GM03348 (cell line): ENCODE measurements around the gene CNDP2.
"Not testable (repeated sequence)": the region's sequence is repeated elsewhere in the genome, so short reads cannot be mapped to it uniquely, and the experiment has no call there.

ENCODE experiments used
- DNase-seq: peaks from one replicate; pipeline ENCODE4 v3.0.0; 2012; ENCODE audit warnings: low spot score

The CNDP2 gene

DNA sequence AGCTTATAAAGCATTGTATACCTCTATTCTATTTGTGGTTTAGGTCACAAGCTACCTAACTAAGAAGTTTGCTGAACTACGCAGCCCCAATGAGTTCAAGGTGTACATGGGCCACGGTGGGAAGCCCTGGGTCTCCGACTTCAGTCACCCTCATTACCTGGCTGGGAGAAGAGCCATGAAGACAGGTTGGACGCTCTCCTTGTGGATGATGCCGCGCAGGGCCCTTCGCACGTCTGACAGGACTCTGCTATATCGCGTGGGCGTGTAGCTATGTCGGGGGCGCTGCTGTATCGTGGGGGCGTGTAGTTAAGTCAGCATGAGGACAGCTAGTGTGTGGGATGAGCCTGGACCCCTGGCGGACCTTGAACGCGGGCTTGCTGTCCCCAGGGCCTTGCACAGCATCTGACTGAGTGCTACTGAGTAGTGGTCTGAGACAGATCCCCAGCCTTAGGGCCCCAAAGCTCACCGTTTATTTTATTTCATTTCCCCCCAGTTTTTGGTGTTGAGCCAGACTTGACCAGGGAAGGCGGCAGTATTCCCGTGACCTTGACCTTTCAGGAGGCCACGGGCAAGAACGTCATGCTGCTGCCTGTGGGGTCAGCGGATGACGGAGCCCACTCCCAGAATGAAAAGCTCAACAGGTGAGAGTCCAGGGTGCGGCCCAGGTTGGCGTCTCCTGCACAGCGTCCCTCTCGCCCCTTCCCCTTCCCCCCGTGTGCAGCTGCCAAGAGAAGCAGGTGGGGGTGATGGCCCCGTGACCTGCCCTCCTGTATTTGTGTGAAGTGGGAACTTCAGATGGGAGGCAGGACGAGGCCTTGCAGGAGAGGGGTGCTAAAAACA, 22.5 kb downstream of the CNDP2 start:
- DNase-seq = no peak

DNA sequence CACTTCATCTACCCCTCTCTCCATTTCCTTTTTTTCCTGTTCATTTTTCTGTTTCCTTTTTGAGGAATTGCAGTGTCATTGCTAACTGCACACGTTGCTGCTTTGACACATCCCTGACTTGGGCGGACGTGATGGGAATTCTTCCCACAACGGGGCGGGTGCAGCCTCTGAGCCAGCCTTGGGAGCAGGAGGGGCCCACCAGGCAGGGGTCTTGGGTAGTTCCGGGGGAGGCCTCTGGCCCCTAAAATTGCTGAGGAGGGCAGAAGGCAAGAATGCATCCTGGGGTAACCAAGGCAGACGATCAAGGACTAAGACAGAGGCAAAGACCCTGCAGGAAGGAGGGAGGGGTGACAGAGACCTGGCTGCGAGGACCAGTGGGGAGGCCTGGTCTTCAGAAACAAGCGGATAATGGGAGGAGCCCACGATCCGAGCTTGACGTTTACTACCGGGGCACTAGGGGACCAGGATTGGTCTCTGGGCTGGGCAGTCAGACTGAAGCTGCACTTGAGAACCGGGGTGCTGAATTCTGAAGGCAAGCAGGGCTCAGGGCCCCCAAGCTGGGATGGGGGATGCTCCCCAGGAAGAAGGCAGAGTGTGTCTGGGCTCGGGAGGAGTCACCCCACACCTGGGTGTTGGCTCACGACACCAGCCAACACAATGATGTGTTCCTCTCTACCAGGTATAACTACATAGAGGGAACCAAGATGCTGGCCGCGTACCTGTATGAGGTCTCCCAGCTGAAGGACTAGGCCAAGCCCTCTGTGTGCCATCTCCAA, 23.3 kb downstream of the CNDP2 start:
- DNase-seq = no peak

DNA sequence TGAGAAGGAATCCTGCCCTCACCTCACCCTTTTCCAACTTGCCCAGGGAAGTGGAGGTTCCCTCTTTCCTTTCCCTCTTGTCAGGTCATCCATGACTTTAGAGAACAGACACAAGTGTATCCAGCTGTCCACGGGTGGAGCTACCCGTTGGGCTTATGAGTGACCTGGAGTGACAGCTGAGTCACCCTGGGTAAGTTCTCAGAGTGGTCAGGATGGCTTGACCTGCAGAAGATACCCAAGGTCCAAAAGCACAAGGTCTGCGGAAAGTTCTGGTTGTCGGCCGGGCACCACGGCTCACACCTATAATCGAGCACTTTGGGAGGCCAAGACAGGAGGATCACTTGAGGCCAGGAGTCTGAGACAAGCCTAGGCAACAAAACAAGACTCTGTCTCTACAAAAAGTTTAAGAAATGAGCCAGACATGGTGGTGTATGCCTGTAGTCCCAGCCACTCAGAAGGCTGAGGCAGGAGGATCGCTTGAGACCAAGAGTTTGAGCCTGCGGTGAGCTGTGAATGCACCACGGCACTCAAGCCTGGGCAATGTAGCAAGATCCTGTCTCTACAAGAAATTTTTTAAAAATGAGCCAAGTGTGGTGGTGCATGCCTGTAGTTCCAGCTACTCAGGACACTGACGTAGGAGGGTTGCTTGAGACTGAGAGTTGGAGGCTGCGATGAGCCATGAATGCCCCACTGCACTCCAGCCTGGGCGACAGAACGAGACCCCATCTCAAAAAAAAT, 24.1 kb downstream of the CNDP2 start:
- DNase-seq = no peak

DNA sequence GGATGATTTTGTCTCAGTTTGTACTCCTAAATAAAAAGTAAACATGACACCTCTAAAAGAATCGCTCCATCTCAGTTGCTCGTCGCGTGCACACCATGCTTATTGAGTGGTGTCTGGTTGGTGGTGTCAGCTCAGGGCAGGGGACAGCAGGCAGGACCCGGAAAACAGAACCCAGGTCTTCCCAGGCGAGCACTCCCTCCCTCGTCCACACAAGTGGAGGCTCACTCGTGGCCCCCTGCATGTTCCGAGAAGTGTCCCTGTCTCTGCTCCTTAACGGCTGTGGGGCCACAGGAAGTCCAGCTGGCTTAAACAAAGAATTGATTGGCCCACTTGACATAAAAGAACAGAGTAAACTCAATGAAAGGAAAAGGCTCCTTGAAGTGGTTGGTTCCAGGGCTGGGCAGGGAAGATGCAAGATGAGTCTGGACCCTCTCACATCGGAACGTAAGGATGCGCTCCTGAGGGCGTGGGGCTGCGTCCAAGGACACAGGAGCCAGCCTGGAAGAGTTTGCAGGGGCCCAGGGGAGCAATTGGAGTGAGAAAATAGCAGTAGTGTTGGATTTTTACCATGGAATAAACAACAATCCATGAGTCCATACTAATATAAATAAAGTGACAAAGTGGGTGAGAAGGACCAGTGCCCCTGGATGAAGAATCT, 25.0 kb downstream of the CNDP2 start:
- DNase-seq = no peak

DNA sequence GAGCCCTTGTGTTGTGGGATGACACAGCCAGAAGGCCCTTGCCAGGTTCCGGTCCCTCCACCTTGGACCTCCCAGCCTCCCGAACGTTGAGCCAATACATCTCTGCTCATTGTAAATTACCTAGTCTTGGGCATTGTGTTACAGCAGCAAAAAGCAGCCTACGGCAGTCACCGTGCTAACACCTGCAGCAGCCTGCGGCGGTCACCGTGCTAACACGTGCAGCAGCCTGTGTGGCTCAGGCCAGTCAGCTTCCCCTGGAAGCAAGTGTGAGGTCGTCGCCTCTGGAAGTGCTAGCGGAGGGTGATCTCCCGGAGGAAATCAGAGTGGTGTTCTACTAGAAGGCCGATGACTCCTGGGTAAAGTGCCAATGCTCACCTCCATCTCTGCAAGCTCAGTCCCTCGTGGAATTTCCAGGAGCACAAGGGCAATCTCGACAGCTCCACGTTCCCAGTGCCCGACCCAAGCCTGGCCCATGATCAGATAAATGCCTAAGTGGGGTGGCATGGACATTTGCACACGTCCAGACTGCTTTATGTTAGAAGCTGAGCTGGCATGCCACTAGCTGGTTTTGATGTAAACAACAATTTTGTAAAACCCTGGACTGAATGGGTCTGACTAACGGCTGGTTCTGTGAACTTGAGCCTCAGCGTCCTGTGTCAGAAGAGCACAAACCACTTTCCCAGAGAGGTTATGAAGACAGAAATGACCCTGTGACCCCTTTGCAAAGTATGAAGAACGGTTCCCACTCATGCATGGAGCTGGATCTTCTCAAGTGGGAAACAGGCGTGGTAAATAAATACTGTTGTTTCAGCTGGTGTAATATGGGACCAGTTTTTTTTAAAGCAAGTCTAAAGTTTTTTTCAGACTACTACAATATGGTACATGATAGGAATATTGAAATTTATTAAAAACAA, 26.7 kb downstream of the CNDP2 start:
- DNase-seq = no peak

DNA sequence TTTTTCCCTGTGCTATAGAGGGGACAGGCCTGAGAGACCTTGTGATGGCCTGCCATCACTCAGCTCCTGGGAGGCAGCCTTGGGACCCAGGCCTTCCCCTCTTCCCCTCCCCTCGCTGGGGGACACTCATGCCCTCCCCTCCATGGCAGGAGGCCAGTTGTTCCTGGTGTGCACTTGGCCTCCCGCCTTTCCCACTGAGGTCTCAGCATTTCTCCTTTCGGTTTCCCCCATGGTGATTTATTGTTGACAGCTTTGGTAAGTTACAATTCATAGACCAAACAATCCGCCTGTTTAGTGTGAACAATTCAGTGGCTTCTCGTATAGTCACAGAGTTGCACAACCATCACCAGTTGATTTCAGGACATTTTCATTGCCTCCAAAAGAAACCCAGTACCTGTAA, 27.9 kb downstream of the CNDP2 start:
- DNase-seq = no peak

DNA sequence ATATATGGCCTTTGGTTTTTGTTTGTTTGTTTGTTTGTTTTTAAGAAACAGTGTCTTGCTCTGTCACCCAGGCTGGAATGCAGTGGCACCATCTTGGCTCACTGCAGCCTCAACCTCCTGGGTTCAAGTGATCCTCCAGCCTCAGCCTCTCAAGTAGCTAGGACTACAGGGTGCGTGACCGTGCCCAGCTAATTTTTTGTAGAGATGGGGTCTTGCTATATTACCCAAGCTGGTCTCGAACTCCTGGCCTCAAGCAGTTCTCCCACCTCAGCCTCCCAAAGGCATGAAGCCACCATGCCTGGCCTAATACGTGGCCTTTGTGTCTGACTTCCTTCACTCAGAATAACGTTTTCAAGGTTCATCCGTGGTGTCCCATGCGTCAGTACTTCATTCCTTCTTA, 28.8 kb downstream of the CNDP2 start:
- not testable (repeated sequence) for DNase-seq

DNA sequence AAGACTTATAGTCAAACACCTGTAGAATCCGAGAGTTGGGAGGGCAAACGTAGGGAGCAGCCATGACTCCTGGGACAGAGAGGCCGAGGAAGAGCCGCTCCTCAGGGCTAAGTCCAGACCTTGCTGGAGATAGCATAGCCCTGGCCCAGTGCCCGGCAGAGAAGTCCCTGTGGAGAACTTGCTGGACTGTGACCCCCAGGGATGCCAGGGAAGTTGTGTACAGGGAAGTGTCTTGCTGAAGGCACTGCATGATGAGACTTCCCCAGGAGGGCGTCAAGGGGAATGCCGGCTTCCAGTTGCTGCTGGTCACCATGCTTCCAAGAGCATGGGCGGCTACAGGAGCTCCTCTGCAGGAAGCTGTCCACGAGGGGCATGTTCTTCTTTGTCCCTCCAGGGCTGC, 29.6 kb downstream of the CNDP2 start:
- DNase-seq = no peak

DNA sequence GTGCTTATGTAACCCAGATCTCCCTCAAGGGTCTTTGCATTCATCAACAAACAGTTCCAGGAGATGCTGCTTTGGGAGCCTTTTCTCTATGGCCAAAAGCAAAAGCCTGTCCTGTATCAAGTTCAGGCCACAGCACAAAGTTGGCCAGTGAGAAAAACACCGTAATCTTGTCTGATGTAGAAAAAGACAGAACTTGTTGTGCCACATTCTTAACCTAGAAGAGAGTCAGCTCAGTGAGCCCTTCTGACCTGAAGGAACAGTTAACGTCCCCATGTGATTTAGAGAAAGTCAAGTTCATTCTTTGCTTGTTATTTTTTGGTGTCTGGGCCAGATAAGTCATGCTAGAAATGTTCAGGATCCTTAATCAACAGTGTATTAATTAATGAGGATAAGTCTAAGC, 30.3 kb downstream of the CNDP2 start:
- DNase-seq = no peak

DNA sequence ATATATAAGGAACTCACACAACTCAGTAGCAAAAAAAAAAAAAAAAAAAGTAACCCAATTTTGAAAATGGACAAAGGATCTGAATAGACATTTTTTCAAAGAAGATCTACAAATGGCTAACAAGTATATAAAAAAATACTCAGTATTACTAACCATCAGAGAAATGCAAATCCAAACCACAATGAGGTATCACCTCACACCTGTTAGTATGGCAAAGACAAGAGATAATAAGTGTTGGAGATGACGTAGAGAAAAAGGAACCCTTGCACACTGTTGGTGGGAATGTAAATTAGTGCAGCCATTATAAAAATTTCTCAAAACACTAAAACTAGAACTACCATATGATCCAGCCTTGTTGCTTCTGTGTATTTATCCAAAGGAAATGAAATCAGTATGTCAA, 32.3 kb downstream of the CNDP2 start:
- no peak for DNase-seq

DNA sequence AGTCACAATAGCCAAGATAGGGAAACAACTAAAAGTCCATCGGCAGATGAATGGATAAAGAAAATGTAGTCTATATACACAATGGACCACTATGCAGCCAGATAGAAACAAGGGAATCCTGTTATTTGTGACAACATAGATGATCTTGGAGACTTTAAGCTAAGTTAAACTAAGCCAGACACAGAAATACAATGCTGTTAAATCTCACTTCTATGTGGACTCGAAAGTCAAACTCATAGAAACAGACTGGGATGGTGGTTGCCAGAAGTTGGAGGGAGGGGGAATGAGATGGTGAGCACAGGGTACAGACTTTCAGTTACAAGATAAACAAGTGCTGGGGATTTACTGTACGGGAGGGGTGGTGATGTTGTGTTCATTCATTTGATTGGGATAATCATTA, 32.8 kb downstream of the CNDP2 start:
- no peak for DNase-seq

DNA sequence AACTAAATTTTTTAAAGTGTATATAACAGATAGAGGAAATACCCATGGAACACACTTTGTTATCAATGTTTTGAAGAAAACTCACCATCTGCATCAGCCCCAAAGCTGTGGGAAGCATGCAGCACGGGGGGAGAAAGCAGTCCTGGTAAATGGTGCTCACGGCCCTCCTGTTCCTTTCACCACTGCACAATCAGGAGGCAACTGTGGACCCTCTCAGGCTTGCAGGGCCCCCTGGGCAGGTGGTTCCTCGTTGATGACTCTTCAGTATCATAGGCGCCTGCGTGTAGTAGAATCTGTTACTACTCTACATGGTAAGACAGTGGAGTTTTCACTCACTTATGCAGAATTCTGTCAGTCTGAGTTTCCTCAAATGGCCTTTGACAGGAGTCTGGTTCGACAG, 33.2 kb downstream of the CNDP2 start:
- DNase-seq = no peak

DNA sequence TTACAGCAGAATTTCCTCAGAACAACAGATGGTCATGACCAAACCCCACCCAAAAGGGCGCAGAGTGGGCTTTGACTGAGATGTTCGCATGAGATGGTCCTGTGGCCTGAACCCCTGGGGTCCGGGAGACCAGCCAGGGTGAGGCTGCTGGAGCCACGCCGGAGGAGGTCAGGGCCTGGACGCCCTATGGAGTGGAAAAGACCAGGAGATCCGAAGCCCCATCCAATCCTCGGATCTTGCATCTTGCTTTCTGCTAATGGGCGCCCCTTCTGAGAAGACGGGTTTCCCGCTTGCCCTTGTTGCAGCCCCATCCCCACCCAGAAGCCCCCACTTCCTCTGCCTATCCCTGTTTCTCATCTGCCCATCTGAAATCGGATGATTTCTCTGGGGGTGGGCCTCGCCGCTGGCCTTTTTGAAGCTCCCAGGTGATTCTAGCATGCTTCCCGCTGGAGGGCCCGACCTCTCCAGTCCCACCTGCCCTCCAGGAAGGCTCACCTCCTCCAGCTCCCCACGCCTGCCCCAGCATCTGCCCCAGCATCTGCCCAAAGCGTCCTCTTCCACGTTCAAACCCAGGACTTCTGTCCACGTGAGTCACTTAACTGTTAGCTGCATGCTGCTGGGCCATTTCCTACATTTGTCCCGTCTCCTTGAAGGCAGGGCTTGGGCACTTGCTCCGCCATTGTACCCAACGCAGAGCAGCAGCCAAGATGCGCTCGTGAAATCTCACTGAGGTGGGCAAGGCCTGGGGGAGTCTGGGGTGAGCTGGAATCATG, 33.8 kb downstream of the CNDP2 start:
- no peak for DNase-seq

DNA sequence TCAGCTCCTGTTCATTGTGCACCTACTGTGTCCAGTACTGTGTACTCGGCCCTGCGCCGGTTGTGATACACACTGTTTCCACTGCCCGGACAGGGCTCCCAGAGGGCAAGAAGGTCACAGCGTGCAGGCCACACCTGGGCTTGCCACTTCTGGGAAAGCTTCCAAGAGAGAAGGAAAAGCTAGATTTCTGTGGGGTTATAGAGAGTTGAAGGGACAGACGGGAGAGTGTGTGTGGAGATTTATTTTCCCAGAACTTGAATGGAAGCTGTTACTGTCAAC, 34.4 kb downstream of the CNDP2 start:
- no peak for DNase-seq

DNA sequence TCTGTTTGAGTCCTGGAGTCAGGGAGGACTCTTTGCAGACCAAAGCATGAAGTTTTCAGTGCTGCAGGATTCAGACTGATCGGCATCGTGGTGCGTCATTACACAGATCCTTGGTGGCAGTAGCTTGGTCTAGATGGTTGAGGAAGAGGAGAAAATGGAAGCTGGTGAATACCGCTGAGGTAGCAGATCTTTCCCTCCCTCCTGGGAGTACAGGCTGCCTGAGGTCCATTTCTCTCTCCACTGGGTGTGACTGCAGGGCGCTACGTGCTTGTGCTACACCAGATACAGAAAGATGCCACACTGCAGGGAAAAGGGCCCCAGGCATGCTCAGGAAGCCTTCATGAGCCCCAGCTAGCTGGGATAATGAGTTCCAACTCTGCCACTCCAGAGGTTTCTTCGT, 34.9 kb downstream of the CNDP2 start:
- no peak for DNase-seq

DNA sequence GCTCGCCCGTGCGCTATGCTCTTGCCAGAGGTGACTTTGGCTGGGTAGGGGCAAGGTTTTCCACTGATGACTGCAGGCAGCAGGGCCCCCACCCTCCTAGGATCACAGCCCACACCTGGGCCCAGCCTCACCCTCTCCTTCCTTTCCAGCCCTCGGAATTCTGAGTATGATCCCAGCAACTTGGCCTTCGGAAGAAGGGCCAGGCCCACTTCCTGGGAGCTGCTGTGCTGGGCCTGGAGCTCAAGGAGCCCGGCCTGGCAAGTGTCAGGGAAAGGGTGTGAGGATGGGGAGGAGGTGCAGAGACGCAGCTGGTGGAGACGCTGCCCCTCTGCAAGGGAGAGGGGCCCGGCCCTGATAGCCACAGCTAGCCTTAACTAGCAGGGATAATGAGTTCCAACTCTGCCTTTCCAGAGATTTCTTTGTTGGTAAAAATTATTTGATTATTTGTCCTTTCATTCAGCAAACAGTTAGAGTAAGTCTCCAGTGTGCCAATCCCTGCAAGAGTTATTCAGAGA, 36.4 kb downstream of the CNDP2 start:
- no peak for DNase-seq

DNA sequence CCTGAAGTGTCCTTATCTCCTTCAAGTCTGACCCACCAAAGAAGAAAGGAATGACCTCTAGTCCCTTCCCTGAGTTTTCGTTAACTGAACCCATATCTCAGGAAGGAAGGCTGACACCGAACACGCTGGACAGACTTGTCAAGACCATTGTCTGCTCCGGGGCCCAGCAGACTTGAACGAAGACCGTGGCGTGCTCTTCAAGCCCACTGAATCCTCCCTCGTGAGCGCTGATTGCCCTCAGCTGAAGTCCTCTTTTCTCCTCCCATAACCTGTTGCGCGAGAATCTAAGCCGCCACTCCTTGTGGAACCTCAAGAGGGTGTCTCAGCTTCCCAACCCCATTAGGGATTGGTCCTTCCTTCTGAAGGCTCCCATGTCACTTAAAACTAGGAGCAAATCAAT, 37.5 kb downstream of the CNDP2 start:
- no peak for DNase-seq

DNA sequence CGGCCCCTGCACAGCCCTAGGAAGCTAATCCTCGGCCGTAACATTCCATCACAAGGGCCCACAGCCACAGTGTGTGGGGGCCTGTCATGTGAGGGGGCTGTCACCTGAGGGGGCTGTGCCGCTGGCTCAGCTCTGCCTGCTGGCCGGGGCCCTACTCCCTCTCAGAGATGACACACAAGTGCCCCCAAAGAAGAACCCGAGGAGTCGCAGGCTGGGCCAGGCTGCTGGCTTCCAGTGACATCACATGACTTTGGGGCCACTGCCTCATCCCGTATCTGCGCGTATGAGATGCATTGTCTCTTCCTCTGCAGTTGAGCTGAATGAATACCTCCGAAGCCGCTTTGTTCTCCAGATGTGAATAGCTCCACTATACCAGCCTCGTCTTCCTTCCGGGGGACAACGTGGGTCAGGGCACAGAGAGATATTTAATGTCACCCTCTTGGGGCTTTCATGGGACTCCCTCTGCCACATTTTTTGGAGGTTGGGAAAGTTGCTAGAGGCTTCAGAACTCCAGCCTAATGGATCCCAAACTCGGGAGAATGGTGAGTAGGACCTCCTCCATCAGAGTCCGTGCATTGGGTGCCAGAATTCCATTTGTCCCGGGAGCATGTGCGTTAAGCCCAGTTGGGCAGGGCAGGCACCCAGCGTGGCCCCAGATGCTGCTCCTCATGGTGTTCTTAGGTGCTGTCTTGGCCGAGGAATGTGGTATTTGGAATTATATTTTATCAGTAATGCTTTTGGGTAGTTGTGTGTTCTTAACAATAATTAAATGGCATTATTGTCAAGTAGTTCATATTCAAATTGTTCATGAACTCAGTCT, 38.2 kb downstream of the CNDP2 start, which contains the start of gene CNDP1:
Gene CNDP1 (plus strand): TSS at position 351 of the 820 bp plus-strand sequence. CDS start 168 bp downstream, at position 519.
- no peak for DNase-seq

DNA sequence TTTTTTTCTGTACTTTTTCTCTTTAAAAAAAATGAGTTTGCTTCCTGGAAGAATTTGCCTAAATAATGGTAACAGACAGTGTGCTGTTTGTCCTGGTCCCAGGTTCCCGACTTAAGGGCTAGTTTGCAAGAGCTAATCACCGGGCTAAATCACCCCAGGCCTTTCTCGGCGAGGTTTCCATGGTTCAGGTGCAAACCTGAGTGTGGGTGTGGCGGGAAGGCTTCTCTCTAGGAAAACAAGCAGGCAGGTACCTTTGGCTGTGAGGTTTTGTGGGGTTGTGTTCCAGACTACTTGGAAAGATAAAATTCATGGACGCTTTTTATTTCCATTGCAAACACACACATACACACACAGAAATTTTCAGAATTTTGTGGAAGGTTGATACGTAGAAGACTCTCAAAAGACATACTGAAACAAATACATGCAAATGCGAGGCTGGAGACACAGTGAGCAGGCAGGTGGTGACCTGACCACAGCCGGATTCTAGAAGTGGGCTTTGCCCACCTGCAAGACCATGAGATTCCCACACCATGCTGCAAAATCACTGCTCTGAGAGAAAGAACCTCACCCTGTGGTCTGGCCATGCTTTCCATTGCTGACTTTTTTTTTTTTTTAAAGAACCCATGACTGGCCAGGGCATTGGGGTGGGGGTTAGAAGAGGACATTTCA, 39.0 kb downstream of the CNDP2 start:
- no peak for DNase-seq
